Neural progenitor cell (in vitro differentiated cells): ENCODE data around the gene IGLL5.

Experiments
- CTCF ChIP-seq: fragments of 200-600 bp; sonication (generic); IDR thresholded peaks from 2 replicates; pipeline ENCODE4 v1.5.1; 2017; ENCODE audit warnings: antibody characterized with exemption, mild to moderate bottlenecking
- EZH2 ChIP-seq: fragments of 200-600 bp; sonication (generic); IDR thresholded peaks from 2 replicates; pipeline ENCODE4 v1.6.1; 2017; ENCODE audit warnings: antibody characterized with exemption, mild to moderate bottlenecking, moderate library complexity

GRCh38 chr22:22911327-22912134 is 23.9 kb downstream of the IGLL5 start:
- TF ChIP-seq CTCF: no peak
- no peak for TF ChIP-seq EZH2
